SW 1271 (cell line): ENCODE results near the gene NCOA7.
"Not testable (repeated sequence)": the region's sequence is repeated elsewhere in the genome, so short reads cannot be mapped to it uniquely, and the experiment has no call there.

Experiments used
- DNase-seq, 2 experiments: peaks; one replicate each; lab custom pipeline; 2025; lab: John Stamatoyannopoulos, UW

The NCOA7 gene

DNA sequence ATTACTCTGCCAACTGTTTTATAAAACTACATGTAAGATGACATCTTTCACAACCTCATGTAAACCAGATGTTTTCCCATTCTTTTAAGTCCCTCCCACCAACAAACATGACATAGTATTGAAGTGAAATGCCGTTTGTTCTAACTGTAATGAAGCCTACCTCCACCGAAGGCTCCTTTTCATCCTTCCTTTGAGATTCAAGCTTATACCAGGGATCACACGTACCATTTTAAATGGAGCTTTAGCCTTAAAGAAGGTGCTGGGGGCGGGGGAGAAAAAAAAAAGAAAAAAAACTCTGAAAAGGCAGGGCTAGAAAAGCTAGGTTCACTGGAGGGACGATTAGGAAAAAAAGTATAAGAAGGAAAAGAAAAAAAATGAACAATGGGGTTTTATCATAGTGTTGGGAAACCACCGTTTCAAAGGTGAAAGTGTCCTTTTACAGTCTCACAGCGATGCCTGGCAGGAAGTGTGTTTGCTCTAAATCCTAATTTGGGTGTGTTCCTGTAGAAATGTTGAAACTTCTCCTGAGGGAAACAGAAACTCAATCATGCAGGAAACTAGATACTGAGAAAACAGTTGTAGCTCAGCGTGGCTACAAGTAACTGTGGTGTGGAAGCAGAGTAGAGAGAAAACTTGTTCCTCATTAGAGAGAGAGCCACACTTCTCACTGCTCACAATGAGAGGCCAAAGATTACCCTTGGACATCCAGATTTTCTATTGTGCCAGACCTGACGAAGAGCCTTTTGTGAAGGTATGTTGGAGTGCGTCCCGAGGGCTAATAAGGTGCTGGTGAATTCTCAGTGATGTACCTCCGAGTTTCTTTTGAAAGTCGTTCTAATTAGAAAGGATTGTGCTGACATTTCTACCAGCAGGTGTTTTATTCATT, 128.2 kb downstream of the NCOA7 start:
- DNase-seq = peak in 1 of 2 experiments; percentile 59

GRCh38 chr6:125919618-125920017, 128.9 kb downstream of the NCOA7 start:
- DNase-seq = no peak

- DNase-seq = no peak
Measured at GRCh38 chr6:125922322-125922860, 131.6 kb downstream of the NCOA7 start.

- DNase-seq = no peak
Measured at GRCh38 chr6:125923366-125923877, 132.7 kb downstream of the NCOA7 start.

DNA sequence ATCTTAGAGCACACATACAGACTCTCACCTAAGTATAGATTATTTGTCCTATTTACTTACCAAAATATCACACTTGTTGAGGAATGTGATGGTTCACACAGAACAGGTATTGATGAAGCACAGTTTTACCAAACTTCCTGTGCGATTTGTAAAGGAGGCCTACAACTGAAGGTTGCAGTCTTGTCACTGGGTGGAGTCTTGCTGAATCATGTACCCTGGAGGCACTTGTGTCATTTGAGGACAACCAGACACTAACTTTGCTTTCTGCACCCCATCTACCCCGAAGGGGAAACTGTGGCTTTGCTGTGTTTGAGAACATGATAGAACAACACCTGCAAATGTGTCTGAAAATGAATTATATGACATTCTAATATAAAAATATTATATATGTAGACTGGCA, 133.4 kb downstream of the NCOA7 start:
- no peak for DNase-seq

DNA sequence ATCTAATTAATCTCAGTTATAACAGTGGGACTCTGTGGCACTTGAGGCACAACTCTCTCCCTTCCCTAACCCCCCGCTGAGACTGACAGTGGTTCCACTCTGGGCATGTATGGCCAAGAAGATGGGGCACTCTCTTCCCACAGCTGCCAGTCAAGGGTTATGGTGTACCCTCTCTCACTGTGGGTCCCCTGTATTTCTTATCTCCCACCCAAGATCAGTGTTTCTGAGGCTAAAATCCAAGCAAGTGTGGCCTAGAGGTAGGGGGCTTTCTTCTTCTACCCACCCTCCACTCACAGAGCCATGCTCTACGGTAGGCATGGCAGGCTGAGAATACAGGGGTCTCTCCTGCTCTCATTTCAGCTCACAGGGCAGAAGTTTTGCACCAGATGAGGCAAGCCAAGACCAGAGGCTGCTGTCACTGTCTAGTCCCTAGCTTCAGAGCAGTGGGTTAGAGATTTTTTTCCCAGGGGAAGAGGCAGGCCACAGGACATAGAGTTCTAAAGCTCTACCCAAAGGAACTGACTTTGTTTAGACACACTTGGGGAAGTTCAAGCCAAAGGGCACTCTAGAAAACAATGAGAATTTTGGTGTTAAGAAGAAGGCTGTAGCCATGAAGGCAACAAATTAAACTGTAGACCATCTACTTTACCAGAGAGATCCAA, 134.1 kb downstream of the NCOA7 start:
- no peak for DNase-seq

DNA sequence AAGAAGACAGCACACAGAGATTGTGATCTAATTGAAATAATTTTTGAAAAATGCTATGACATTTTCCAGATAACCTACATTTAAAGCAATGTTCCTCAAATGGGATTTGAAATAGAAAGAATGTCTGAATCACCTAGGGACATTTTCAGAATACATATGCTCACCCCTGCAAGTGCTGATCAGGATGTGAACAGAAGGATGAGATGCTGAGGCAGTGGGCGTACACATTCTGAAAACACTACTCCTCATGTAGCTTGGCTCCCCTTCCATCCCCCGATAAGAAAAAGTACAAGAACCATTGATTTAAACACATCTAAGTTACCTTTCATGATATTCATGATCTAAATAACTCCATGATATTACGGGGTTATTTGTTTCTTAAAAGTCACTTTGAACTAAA, 136.0 kb downstream of the NCOA7 start:
- no peak for DNase-seq

DNA sequence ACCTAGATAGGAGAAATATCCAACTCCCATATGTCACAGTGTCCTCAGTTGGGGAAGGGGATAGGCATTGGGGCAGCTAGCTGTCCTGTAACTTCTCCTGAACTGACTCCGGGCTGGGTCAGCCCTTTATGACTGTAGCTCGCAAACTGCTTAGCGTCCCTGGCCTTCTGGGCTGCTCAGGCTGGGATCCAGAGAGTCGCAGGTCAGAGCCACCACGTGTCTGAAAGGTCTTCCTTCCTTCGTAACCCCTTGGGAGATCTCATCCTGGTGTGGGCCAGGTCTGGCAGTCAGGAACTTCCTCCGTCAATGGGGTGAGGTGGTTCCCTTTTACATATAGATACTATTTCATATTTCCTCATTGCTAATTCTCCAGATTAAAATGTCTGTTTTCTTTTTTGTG, 137.0 kb downstream of the NCOA7 start:
- no peak for DNase-seq

GRCh38 chr6:125930765-125931418, 140.1 kb downstream of the NCOA7 start:
- DNase-seq = no peak

- DNase-seq = no peak
Measured at GRCh38 chr6:125931733-125932450, 141.1 kb downstream of the NCOA7 start.

DNA sequence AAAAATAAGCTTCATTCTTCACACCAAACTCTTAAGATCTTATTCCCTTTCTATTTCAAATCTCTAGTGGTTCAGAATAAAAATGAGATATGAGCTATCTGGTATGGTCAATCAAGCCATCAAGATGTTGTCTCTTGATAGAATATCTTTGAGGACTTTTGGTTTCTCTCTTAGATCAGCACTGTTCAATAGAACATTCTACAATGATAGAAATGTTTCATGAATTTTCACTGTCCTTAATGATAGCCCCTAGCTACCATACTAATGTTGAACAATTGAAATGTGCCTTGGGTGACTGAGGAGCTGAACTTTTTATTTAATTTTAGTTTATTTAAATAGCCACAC, 141.7 kb downstream of the NCOA7 start:
- DNase-seq = no peak

- not testable (repeated sequence) for DNase-seq
Measured at GRCh38 chr6:125935520-125935919, 144.8 kb downstream of the NCOA7 start.

DNA sequence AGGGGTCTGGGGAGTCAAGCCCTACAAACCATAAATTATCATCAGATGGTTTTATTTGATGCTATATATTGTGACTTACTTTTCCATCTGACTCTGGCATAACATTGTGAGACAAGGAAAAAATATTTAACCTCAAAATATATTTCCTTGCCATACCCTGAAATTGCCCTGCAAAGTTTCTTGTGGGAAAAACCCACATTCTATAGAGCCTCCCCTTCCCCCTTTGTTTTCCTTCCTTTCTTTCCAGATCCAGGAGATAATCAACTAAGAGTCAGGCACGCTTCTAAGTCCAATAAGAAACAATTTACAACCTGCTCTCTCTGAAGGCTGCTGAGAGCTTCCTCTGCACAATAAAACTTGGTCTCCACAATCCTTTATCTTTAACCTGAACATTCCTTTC, 148.3 kb downstream of the NCOA7 start:
- no peak for DNase-seq

DNA sequence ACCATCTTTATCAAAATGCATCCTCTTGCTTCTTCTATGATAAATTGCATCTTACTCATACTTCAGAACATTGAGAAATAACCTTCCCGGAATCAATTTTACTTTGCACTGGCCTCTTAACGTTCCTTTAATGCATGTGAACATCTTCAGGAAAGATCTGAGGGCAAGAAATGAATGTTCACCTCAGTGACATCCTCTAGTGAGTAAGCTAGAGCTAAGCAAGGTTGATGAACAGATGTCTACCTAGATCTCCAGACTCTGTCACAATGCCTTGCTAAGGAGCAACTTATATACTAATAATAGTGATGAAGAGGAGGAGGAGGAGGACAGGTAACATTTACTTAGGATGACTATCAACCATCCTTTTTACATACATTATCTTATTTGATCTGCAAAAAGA, 149.0 kb downstream of the NCOA7 start:
- no peak for DNase-seq

GRCh38 chr6:125940247-125941041, 149.7 kb downstream of the NCOA7 start:
- DNase-seq = no peak

GRCh38 chr6:125942672-125943527, 152.1 kb downstream of the NCOA7 start:
- DNase-seq = no peak

DNA sequence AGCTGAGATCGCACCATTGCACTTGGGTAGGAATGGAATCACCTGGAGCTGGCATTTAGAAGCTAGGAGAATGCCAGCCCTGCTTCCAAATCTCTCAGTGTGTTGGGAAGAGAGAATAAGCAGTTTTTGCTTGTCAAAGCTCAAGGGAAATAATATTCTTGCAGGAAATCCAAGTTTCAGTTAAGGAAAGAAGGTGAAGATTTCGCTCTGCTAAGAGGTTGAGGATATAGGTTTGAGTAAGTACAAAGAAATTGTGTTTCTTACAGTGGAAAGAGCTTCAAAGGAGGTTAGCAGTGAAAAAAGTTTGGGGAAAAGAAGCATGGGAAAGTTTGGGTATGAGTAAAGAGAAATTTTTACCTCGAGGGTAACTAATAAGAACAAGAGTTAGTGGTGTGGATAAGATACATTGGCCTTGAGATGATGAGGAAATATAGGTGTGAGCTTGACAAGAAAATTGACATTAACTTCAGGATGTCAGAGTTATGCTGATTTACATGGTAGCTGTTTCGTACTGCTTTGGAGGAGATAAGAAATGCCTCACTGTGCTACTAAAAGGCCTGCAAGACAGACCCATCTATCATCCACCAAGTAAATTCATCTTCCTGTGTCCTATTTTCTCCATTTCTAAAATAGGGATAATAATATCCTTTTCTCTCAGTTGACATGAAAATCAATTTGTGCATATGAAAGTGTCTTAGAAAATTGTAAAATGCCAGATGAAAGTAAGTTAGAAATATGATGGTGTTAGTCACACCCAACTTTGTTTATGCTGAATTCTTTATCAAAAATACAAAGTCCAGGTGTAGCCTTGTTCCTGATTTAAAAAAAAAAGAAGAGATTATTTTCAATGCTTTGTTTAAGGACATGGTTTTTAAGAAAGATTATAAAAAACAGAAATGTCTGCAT, 153.0 kb downstream of the NCOA7 start:
- no peak for DNase-seq

DNA sequence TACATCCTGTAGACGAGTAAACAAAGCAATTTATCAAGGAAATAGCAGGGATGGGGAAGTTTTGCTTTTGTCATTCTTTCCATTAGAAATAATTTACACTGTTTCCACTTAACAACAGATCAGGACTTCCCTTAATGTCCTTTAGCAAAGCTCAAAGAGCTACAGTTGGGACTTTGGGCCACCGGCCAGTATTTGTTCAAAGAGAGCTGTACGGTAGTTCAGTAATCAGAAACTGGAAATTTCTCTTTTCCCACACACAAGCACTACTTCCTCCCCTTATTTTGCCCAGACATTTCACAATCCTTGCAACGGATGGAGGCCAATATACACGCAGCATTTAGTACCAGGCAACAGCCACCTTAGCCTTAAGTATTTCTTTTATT, 153.7 kb downstream of the NCOA7 start:
- DNase-seq = no peak

GRCh38 chr6:125944896-125945295, 154.1 kb downstream of the NCOA7 start:
- no peak for DNase-seq
